ENCODE measurements around the gene ZNF444.
"Not testable (repeated sequence)": the region's sequence is repeated elsewhere in the genome, so short reads cannot be mapped to it uniquely, and the experiment has no call there.

Gene ZNF444

GRCh38 chr19:56176881-56177280, 35.8 kb downstream of the ZNF444 start:
- DNase-seq (ENCODE audit: low spot score): no peak
- CTCF ChIA-PET: interaction anchor here (0.6 kb wide), 1 partner anchor 214 kb away, joined by 3 read pairs; no protein-coding TSS in a partner anchor
- TF ChIP-seq CTCF (conservative IDR thresholded peaks at IDR 0.05; ENCODE audit: low read depth): no peak
- POLR2A ChIA-PET (ENCODE audit: low non-redundant PET): no interaction called here
- no peak overlapping the region for H3K27ac ChIP-seq

DNA sequence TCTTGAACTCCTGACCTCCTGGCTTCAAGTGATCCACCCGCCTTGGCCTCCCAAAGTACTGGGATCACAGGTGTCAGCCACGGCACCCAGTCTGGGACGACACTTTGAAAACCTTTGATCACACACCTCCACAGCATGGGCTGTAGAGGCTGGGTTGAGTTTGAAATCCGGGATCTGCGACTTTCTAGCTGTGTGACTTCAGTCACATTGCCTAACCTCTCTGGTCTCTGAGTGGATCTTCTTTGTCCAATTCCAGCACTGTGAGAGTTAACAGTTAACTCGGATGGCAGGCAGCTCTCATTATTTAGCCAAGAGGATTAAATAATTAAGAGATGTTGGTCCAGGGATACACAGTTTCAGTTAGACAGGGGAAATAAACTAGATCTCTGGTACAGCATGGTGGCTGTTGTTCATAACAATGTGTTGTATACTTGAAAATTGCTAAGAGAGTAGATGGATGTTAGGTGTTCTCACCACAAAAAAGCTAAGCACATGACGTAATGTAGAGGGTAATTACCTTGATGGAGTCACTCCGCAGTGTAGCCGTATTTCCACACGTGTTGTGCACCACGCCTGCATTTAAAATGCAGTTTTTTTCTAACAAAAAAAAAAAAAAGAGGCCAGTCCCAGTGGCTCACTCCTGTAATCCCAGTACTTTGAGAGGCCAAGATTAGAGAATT, 36.6 kb downstream of the ZNF444 start:
- ChIA-PET POLR2A (ENCODE audit: low non-redundant PET) (no interaction called here), CTCF (no interaction called here)
- no peak overlapping the region for H3K27ac ChIP-seq
- DNase-seq (ENCODE audit: low spot score): no peak
- no peak for TF ChIP-seq CTCF (conservative IDR thresholded peaks at IDR 0.05; ENCODE audit: low read depth)

- no peak for DNase-seq (ENCODE audit: low spot score)
- CTCF ChIA-PET: no interaction called here
- H3K27ac ChIP-seq: no peak overlapping the region
- TF ChIP-seq CTCF (conservative IDR thresholded peaks at IDR 0.05; ENCODE audit: low read depth): no peak
- POLR2A ChIA-PET (ENCODE audit: low non-redundant PET): no interaction called here
Observed at GRCh38 chr19:56189785-56190184, 48.7 kb downstream of the ZNF444 start.

DNA sequence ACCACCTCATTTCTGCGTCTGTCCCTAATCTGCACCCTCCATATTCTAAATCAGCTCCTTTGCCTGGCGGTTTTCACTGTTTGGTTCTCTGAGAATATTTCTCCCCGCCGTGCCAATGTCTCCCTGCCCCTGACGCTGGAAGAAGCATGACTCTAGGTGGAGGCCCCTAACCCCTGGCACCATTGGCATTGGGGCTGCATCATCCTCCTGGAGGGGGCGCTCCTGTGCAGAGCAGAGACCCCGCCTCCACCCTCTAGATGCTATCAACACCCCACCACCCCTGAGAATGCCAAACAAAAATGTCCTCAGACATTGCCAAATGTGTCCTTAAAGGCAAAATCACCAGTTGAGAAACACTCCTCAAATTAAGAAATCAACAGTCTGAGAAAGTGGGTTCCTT, 50.0 kb downstream of the ZNF444 start:
- no peak for DNase-seq (ENCODE audit: low spot score)
- H3K27ac ChIP-seq: no peak overlapping the region
- CTCF ChIA-PET: no interaction called here
- no peak for TF ChIP-seq CTCF (conservative IDR thresholded peaks at IDR 0.05; ENCODE audit: low read depth)
- POLR2A ChIA-PET (ENCODE audit: low non-redundant PET): no interaction called here

GRCh38 chr19:56191711-56192110, 50.6 kb downstream of the ZNF444 start:
- no peak overlapping the region for H3K27ac ChIP-seq
- ChIA-PET POLR2A (ENCODE audit: low non-redundant PET) (no interaction called here), CTCF (no interaction called here)
- DNase-seq (ENCODE audit: low spot score): no peak
- TF ChIP-seq CTCF (conservative IDR thresholded peaks at IDR 0.05; ENCODE audit: low read depth): no peak

GRCh38 chr19:56193981-56194640, 53.0 kb downstream of the ZNF444 start:
- no peak for TF ChIP-seq CTCF (conservative IDR thresholded peaks at IDR 0.05; ENCODE audit: low read depth)
- CTCF ChIA-PET: no interaction called here
- no peak overlapping the region for H3K27ac ChIP-seq
- POLR2A ChIA-PET (ENCODE audit: low non-redundant PET): no interaction called here
- DNase-seq (ENCODE audit: low spot score): no peak

GRCh38 chr19:56197646-56198045, 56.6 kb downstream of the ZNF444 start, which contains the start of gene ZSCAN5B:
Gene ZSCAN5B, minus strand, starts transcription at chr19:56197783. Its CDS starts 4,731 bp downstream, at chr19:56193052.
- POLR2A ChIA-PET (ENCODE audit: low non-redundant PET); H3K27ac ChIP-seq; DNase-seq (ENCODE audit: low spot score): not testable (repeated sequence)
- CTCF ChIA-PET: interaction anchor here (0.6 kb wide), 1 partner anchor 55 kb away, joined by 3 read pairs; no protein-coding TSS in a partner anchor
